Adrenal gland (tissue), 12 donors: Measurements from ENCODE around the gene PTPRF. TPM values are rescaled to one million over a fixed set of nuclear protein-coding genes. Genes with fewer than 3 reads are reported as not detected.

Source experiments
- DNase-seq, 7 donors: peaks; one replicate each; pipeline ENCODE4 v3.0.0-alpha.2; 2019 to 2020
- H3K27ac ChIP-seq, 5 donors: fragments of 200-600 bp; sonication (generic) in 4 of 5; 1 replicate in 3 of 5; 2 replicates in 2 of 5; pipeline versions ENCODE4 v1.5.1 to v1.8.0; 2016 to 2020; ENCODE audit warnings: mild to moderate bottlenecking in 1 of 5
- H3K27me3 ChIP-seq: fragments of 200-600 bp; 2 replicates; pipeline ENCODE4 v1.8.0; 2021
- H3K36me3 ChIP-seq, 2 donors: fragments of 200-600 bp; replicated peaks in 1 of 2; 1 replicate in 1 of 2; 2 replicates in 1 of 2; pipeline versions ENCODE4 v1.5.1 to v1.8.0; 2018 to 2022
- H3K4me1 ChIP-seq, 2 donors: fragments of 200-600 bp; replicated peaks in 1 of 2; 1 replicate in 1 of 2; 2 replicates in 1 of 2; pipeline versions ENCODE4 v1.5.1 to v1.8.0; 2018 to 2021
- H3K4me3 ChIP-seq, 4 donors: fragments of 200-600 bp; sonication (generic) in 3 of 4; one replicate each; pipeline ENCODE4 v1.5.1; 2016 to 2018
- H3K9me3 ChIP-seq, 3 donors: fragments of 200-600 bp; sonication (generic) in 1 of 3; replicated peaks in 1 of 3; 1 replicate in 2 of 3; 2 replicates in 1 of 3; pipeline versions ENCODE4 v1.5.1 to v1.8.0; 2016 to 2021
- POLR2A ChIP-seq, 2 donors: fragments of 450-650 bp; IDR thresholded peaks; one replicate each; pipeline ENCODE4 v1.6.1; 2017; ENCODE audit warnings: antibody characterized with exemption in 2 of 2, mild to moderate bottlenecking in 2 of 2, moderate library complexity in 1 of 2
- WGBS, 4 donors: extraction: QIAGEN DNeasy Blood & Tissue Kit in 2 of 4; methylation state at CpG; one replicate each; pipeline versions ENCODE4 v1.1.5 to v1.1.7; 2013 to 2017; 5-methylcytosine and 5-hydroxymethylcytosine counted together
- intact Hi-C, 2 donors: fragments of 100-400 bp; cut with DNase I; formaldehyde crosslinking; loops; one replicate each; pipeline versions ENCODE4 v1.14.1 to v1.15.0; 2022 to 2023
- polyA plus RNA-seq, 3 donors: library from polyadenylated mRNA; stranded (reverse); fragments of 200-250 nt in 2 of 3; fragments of 350-450 nt in 1 of 3; fragmentation: Illumina TruSeq in 1 of 3; extraction: RNeasy Lipid Tissue Mini Kit (QIAGEN cat#74804) in 1 of 3; gene quantifications; one replicate each; pipeline ENCODE4 v1.2.3, GENCODE V29; 2013 to 2014
- total RNA-seq, 9 donors: library from RNA; depleted of rRNA in 4 of 9; stranded (reverse); fragments of >200 nt in 4 of 9; fragments of 120-200 nt in 1 of 9; fragmentation: NEBNext Ultra II Directional in 1 of 9; extraction: Animal tissue kit (Norgen Biotek cat#: 25700) in 1 of 9; gene quantifications; one replicate each; pipeline versions ENCODE4 v1.1.0 to v1.2.4, GENCODE V29; 2013 to 2023
- TF ChIP-seq, protein P1 (sequence below), 6 experiments: fragments of 450-650 bp in 4 of 6; fragments of 200-600 bp in 2 of 6; sonication (generic) in 1 of 6; IDR thresholded peaks; 1 replicate in 5 of 6; 2 replicates in 1 of 6; pipeline versions ENCODE4 v1.5.1 to v1.8.0; 2016 to 2021; ENCODE audit warnings: antibody characterized with exemption in 6 of 6, mild to moderate bottlenecking in 2 of 6, moderate library complexity in 1 of 6
- donor health status: healthy with polysubstance abuse.
- donor health status: Bipolar disorder and iron deficiency.
- donor health status: DM: yes; HTN: yes; CAD: no.
- donor health status: DM: no; HTN: no; CAD: no.
- donor health status: DM: no; HTN: no; CAD: no.
- donor health status: DM: yes; HTN: yes; CAD: no.

Gene PTPRF
- total and polyA plus RNA-seq, 12 donors = 9.2 to 92.0 (median 30.1) TPM

DNA sequence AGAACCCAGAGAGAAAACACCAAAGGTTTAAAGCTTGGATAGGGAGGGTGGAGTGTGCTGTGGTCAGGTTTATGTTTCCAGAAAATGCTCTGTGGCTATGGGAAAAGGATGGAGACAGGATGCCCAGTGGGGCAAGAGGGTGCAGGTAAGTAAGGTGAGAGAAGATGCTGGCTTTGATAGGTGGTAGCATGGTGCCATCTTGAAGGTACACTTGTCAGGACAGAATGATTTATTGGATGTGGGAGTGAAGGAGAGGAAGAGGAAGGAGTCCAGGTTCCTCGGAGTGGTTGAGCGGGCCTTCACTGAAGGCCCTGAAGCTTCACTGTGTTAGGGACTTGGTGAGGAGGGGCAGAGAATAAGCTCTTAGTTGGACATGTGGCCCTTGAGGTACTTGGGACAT, 3.6 kb downstream of the PTPRF start:
- Histone ChIP-seq H3K9me3 (no peaks in the 10 kb centered on the region), H3K27me3 (no peaks in the 10 kb centered on the region), H3K4me3 (no peak overlapping the region), H3K36me3 (no peaks in the 10 kb centered on the region), H3K27ac (no peak overlapping the region), H3K4me1 (peaks cover 0 to 6% of the 10 kb centered on the region in 2 donors)
- DNase-seq = no peak
- WGBS, 4 donors = 83 to 93% (median 92%) methylated on average over 2 of the region's 2 CpGs
- intact Hi-C loops = loop anchor here in 1 of 2 donors (5.0 to 10.0 kb wide), 2 partner anchors 118 to 401 kb away; partner anchors contain the start of genes ARTN and KDM4A
- TF ChIP-seq POLR2A (IDR thresholded peaks at IDR 0.05) = no peak
- TF ChIP-seq, protein P1, sequence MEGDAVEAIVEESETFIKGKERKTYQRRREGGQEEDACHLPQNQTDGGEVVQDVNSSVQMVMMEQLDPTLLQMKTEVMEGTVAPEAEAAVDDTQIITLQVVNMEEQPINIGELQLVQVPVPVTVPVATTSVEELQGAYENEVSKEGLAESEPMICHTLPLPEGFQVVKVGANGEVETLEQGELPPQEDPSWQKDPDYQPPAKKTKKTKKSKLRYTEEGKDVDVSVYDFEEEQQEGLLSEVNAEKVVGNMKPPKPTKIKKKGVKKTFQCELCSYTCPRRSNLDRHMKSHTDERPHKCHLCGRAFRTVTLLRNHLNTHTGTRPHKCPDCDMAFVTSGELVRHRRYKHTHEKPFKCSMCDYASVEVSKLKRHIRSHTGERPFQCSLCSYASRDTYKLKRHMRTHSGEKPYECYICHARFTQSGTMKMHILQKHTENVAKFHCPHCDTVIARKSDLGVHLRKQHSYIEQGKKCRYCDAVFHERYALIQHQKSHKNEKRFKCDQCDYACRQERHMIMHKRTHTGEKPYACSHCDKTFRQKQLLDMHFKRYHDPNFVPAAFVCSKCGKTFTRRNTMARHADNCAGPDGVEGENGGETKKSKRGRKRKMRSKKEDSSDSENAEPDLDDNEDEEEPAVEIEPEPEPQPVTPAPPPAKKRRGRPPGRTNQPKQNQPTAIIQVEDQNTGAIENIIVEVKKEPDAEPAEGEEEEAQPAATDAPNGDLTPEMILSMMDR (IDR thresholded peaks at IDR 0.05) = no peak

DNA sequence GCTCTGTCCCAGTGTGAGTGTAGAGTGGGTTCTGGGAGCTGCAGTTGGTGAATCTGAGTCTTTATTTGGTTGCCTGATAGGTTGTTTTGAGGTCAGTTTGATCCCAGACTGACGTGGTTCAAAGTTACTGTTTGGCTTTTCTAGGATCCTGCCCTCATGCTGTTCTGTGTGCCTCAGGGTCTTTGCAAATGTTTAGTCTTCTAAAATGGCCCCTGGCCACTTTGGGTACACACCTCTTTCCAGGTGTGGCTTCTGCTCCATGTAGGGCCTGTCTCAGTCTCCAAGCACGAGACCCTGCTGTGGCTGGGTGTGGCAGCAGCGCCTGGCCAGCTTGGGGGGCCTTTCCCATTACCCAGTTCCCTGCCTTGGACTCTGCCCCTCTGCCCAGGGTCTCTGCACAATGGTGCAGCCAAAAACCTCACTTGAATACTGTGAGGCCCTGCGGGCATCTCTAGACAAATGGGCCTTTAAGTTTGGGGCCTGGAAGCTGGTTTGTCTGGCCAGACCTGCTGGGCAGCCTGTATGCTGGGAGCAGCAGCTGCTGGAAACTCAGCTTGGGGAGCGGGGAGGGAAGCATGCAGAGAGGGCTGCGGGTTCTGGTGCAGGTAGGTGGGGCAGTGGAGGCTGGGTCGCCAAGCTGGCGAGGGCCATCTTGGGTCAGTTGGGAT, 5.6 kb downstream of the PTPRF start:
- Histone ChIP-seq H3K9me3 (no peaks in the 10 kb centered on the region), H3K4me1 (peaks cover 0 to 5% of the 10 kb centered on the region in 2 donors), H3K27ac (no peak overlapping the region), H3K4me3 (no peak overlapping the region), H3K36me3 (no peaks in the 10 kb centered on the region), H3K27me3 (no peaks in the 10 kb centered on the region)
- 92 to 98% (median 93%) methylated on average over 4 to 8 of the region's 8 CpGs for WGBS, 4 donors
- no peak for DNase-seq
- TF ChIP-seq POLR2A (IDR thresholded peaks at IDR 0.05) = no peak
- TF ChIP-seq, protein P1 (IDR thresholded peaks at IDR 0.05) = no peak
- intact Hi-C loops = loop anchor here in 1 of 2 donors (10.0 kb wide), 1 partner anchor 398 kb away; the partner anchor contains the start of gene ARTN

DNA sequence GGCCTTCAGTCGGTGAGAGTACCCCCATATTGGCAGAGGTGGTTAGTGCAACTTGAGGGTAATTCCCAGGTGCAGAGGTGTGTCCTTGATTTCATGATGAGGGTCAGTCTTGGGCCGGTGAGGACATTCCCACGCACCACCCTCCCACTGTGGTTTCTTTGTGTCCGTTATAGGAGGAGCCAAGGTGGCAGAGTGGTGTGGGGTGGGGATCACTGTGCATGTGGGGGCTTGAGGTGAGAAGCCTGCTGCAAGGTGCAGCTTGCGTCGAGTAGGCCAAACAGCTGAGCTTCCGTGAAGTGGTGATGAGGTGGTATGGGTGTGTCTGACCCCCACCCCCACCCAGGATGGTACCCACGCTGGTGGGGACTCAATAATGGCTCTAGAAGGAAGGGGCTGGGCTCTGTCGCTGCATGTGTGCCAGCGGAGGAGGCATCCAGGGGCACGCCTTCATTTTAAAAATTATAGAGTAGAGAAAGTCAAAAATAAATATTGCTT, 6.2 kb downstream of the PTPRF start:
- TF ChIP-seq POLR2A (IDR thresholded peaks at IDR 0.05) = no peak
- TF ChIP-seq, protein P1 (IDR thresholded peaks at IDR 0.05) = no peak
- H3K27ac ChIP-seq = no peak overlapping the region
- no peaks in the 10 kb centered on the region for H3K27me3 ChIP-seq
- intact Hi-C loops = loop anchor here in 1 of 2 donors (10.0 kb wide), 1 partner anchor 398 kb away; the partner anchor contains the start of gene ARTN
- H3K36me3 ChIP-seq = no peaks in the 10 kb centered on the region
- H3K4me1 ChIP-seq = peaks cover 0 to 11% of the 10 kb centered on the region in 2 donors
- H3K9me3 ChIP-seq = no peaks in the 10 kb centered on the region
- 74 to 87% (median 83%) methylated on average over 9 to 11 of the region's 11 CpGs for WGBS, 4 donors
- no peak overlapping the region for H3K4me3 ChIP-seq
- no peak for DNase-seq

DNA sequence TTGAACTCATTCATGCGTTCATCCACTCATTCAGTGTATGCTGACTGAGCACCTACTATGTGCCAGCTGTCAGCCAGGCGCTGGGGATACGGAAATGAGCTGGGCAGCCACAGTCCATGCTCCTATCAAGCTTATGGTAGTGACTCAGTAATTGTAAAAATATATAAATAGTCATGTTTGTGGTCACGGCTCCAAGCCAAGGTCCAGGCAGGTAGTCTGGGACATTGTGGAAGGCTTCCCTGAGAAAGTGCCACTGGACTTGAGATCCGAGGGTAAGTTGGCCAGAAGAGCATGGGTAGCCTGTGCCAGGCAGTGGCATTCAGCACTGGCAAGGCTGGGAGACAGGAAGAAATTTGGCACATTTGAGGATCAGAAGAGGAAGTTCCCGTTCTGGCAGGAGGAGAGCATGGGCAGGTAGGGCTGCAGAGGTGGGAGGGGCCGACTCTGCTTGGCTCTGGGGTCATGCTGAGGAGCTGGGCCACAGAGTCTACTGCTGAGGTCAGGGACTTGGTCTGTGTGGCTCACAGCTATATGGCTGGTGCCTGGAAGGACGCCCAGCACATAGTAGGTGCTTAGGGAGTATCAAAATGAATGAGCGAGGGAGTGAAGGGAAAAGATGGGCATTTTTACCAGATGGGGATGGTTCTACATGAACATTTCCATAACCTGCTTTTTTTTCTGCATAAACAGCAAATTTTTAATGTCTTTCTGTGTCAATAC, 6.9 kb downstream of the PTPRF start:
- Histone ChIP-seq H3K4me3 (no peak overlapping the region), H3K9me3 (no peaks in the 10 kb centered on the region), H3K27ac (no peak overlapping the region), H3K4me1 (peaks cover 0 to 18% of the 10 kb centered on the region in 2 donors), H3K36me3 (no peaks in the 10 kb centered on the region), H3K27me3 (no peaks in the 10 kb centered on the region)
- 87 to 92% (median 87%) methylated on average over 8 to 9 of the region's 9 CpGs for WGBS, 4 donors
- no peak for DNase-seq
- TF ChIP-seq, protein P1 (IDR thresholded peaks at IDR 0.05) = no peak
- no peak for TF ChIP-seq POLR2A (IDR thresholded peaks at IDR 0.05)
- intact Hi-C loops = loop anchor here in 1 of 2 donors (10.0 kb wide), 1 partner anchor 397 kb away; the partner anchor contains the start of gene ARTN
